OCI-LY7 (cell line): Measurements from ENCODE around the gene KLHL20.

Source experiments
- CTCF ChIP-seq: fragments of 200-600 bp; sonication (generic); conservative IDR thresholded peaks from 2 replicates; pipeline ENCODE4 v1.5.1; 2014; ENCODE audit warnings: mild to moderate bottlenecking, antibody characterized with exemption, low read length, moderate library complexity, mixed read lengths
- EZH2phosphoT487 ChIP-seq: fragments of 200-600 bp; sonication (generic); IDR thresholded peaks from 2 replicates; pipeline ENCODE4 v1.6.1; 2018; ENCODE audit warnings: low read depth, borderline replicate concordance, mild to moderate bottlenecking, mixed run types, antibody characterized with exemption, low read length, moderate library complexity, mixed read lengths

DNA sequence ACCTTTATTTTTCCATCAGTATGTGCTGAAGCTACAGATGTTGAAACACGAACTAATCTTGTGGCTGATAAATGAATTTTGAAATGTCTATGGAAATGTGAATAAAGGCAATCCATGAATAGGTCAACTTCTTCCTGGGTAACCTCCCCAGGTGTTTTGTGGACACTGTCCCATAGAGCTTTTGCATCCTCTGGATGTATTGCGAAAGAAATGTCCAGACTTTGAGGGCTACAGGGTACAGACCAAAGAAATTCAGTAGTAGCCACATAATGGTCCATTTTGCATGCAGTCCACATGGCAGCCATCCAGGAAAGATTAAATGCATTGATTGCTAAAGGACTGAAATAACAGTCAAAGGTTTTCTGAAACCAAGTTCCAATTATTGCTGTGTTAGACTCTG, 88.2 kb downstream of the KLHL20 start:
- no peak for TF ChIP-seq CTCF
- TF ChIP-seq EZH2phosphoT487, result no peak
